NCI-H82 treated with DMSO at 0.1 percent for 48 hours (cell line): ENCODE results near the gene ATP10B.
"Not testable (repeated sequence)": the region's sequence is repeated elsewhere in the genome, so short reads cannot be mapped to it uniquely, and the experiment has no call there.

Source experiments
- DNase-seq: peaks from one replicate; lab custom pipeline; 2025; ENCODE audit not compliant: unreplicated experiment; lab: John Stamatoyannopoulos, UW

ATP10B gene

GRCh38 chr5:160757194-160757593 lies 94.8 kb downstream of the ATP10B start:
- no peak for DNase-seq

DNA sequence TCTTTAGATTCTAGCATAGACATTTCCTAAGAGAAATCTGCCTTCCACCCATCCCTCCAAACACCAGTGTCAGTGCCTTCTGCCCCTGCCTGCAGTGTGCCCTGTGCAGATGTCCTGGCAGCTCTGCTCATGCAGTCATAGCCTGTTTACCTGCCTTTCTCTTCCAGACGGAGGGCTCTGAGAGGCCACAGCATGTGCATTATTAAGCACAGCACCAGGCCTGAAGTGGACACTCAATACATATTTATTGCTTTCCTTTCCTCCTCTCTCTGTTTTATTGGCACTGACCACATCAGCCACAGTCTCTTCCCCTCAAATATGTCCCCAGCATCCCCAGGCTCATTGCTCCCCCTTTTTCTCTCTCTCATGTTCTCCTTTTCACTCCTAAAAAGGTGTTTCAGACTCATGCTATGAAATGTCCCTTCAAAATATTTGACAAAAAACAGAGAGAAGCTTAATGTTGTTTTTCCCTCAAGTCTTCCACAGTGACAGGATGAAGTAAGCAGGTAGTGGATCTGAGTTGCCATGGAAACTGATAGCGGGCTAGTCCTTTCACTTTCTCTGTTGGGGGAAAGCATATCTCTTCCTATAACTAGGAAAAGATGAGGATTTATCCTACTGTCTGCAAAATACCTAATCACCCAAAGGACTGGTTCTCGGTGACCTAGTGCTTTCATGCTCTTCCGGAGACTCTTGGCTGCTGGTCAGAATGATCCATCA lies 100.9 kb downstream of the ATP10B start:
- no peak for DNase-seq

DNA sequence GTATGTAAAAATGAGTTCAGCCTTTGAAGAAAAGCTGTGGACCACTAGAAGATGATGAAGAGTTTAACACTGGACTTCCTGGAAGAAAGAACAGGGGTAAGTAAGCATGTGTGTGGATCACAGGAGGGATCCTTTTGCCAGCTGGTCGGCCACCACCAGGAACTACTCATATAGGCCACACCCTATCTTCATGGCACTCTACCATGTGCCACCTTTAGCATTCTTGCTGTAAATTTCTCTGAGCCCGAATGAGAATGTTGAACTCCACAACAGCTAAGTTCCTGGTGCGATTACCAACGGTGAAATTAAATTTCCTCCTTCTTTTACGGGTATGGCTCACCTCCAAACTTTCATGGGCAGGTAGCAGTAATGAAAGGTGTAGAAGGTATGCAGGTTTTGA lies 102.3 kb downstream of the ATP10B start:
- DNase-seq = no peak

- no peak for DNase-seq
Observed at GRCh38 chr5:160749026-160749425, 103.0 kb downstream of the ATP10B start.

DNA sequence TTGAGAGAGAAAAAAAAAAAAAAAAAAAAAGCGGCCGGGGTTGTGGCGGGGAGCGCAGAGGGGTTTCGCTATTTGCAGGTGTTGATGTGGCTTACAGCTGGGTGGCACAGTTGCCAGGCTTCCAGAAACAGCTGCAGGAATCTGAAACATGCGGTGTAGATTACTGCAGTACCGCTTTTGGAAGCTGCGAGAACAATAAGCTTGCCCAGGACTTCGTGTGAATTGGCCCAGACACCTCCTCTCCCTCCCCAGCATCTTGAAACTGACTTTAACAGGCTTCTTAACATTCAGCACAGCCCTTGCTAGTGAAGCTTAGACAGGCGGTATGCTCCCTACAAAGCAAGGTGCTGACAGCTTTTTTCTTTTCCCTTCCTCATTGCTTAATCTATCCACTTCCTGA lies 104.0 kb downstream of the ATP10B start:
- DNase-seq = no peak

DNA sequence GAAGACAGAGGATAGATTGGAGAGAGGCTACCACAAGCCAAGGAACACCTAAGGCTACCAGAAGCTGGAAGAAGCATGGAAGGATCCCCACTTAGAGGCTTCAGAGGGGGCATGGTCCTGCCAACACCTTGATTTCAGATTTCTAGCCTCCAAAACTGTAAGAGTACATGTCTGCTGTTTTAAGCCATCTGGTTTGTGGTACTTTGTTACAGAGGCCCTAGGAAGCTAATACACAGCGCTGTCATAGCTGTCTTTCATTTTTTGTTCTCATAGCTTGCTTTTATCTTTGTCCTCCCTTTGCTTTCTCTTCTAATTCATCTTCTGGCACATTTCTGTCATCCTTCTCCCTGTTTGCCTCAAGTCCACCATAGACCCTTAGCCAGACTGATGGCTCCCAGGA lies 104.5 kb downstream of the ATP10B start:
- no peak for DNase-seq

DNA sequence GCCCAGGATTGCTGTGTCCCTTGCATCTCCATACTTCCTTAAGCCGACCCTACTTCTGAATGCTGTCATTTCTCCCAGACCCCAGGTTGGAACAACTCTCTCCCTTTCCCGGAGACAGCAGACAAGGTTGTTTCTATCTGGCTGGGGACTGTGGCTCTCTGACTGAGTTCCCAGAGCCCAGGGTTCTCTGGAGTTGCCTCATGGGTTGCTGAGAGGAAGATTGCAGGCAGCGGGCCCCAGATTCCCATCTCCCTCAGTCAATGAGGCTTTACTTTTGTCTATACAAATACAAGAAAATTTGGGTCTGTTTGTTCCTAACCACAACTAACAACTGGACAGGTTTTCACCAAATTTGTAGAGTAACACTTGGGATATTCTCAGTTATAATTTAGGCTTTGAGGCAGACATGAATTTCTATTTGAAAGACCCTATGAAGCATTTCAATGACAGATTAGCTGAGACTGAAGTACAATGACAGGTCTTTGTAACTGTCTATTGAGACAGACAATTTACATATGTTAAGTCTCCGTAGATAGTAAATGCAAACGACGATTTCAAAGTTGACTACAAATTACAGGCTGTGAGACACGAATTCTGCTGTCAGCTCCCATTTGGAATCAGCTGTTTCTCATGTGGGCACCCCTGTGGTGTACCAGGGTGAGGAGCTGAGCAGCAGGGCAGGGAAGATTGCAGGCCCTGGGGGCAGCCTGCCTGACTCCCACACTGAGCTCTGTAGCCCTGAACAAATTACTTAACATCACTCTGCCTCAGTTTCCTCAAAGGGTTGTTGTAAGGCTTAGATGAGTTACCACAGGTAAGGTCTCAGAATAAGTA lies 107.5 kb downstream of the ATP10B start:
- DNase-seq = no peak

- no peak for DNase-seq
Observed at GRCh38 chr5:160743027-160743426, 109.0 kb downstream of the ATP10B start.

DNA sequence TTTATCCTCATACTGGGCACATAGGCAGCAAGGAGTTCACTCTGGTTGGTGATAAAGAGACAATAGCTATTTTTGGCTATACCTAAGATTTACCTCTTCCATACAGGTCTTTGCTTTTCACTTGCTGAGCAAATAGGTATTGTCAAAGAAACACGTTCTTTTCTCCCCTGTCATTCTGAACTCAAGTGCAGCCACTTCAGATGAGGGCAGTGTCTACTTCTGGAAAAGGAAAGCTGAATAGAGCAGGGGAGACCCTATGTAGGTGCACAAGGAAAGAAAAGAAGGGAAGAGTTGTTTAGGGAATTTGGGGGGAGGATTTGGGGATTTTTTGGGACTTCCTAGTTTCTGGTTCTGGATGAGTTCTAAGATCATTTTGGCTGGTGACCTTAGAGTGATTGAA lies 109.6 kb downstream of the ATP10B start:
- DNase-seq = no peak

- DNase-seq = no peak
Observed at GRCh38 chr5:160727296-160727997, 124.6 kb downstream of the ATP10B start.

DNA sequence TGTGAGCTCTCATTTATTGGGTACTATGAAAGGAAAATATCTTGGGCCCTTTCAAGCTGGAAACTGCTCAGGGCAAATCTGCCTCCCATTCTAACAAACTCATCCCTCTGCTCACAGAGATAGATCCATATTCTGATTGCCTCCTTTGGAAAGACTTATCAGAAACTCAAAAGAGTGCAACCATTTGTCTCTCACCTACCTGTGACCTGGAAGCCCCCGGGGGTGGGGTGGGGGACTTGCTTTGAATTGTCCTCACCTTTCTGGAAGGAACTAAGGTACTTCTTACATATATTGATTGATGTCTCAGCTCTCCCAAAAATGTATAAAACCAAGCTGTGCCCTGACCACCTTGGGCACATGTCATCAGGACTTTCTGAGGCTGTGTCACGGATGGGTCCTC lies 125.3 kb downstream of the ATP10B start:
- DNase-seq = no peak

DNA sequence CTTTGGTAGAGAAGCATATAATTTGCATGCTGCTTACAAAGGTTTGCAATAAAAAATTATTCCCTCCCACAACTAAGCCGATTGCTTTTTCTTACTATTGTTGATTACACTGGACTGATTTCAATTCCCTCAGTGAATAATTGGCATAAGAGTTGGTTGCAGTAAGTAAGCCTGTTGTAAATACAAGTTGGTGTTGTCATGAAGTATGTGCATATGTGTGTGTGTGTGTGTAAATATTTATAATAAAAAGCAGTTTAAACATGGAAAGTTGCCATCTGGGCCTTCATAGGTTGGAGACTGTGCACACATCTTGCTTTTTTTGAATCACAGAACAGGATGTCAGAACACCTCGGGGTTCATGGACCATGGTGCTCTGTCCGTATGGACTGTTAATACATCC lies 131.2 kb downstream of the ATP10B start:
- no peak for DNase-seq

DNA sequence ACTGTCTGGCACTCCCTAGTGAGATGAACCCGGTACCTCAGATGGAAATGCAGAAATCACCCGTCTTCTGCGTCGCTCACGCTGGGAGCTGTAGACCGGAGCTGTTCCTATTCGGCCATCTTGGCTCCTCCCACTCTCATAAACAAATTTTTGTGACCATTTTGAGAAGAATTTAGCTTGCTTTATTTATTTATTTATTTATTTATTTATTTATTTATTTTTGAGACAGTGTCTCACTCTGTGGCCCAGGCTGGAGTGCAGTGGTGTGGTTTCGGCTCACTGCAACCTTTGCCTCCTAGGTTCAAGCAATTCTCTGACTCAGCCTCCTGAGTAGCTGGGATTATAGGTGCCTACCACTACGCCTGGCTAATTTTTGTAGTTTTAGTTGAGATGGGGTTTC lies 136.5 kb downstream of the ATP10B start:
- not testable (repeated sequence) for DNase-seq

DNA sequence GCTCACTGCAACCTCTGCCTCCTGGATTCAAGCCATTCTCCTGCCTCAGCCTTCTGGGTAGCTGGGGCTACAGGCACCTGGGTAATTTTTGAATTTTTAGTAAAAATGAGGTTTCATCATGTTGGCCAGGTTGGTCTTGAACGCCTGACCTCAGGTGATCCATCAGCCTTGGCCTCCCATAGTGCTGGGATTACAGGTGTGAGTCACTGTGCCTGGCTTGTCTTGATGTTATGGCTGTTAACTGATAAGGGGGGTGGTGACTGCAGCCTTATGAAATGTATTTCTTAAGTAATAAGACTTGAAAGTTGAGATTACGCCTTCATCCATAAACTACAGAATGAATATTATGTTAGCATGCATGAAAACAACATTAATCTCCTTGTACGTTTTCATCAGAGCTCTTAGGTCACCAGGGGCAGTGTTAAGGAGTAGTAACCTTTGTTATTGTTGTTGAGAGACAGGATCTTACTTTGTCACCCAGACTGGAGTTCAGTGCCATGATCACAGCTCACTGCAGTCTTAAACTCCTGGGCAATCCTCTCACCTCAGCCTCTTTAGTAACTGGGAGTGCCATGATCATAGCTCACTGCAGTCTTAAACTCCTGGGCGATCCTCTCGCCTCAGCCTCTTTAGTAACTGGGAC lies 148.3 kb downstream of the ATP10B start:
- no peak for DNase-seq

- DNase-seq = no peak
Observed at GRCh38 chr5:160702934-160703333, 149.1 kb downstream of the ATP10B start.

GRCh38 chr5:160702311-160702803 lies 149.7 kb downstream of the ATP10B start:
- no peak for DNase-seq

DNA sequence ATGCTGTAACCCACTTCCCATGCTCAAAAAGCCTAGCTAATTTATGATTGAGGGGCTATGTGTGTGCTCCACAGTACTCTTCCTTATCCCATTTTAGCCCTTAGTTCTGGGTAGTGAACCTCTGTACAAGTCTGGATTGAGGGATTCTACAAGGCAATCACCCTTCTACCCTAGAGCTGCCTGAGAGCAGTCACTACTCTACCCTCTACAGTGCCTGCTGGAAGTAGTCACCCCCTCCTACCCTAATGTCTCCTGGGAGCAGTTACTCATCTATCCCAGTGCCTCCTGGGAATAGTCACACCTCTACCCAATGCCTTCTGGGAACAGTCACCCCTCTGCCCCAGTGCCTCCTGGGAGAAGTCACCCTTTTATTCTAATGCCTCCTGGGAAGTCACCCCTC lies 150.6 kb downstream of the ATP10B start:
- DNase-seq = no peak

DNA sequence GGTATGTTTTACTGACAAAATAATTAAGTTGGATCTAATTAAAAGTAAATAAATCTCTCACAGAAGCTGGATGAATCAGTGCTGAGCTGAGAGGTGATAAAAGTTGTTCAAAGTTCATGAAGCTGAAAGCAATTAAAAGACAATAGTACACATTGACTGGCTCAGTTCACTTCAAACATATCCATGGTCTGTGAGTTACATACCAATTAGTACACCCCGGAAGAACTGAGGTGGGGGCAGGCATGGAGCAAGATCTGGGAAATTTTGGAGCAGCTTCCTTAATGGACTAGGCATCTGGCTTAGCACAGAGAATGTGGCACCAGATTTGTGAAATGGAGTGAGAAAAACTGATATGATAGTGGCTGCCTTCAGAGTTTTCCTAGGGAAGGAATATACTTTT lies 152.7 kb downstream of the ATP10B start:
- no peak for DNase-seq

DNA sequence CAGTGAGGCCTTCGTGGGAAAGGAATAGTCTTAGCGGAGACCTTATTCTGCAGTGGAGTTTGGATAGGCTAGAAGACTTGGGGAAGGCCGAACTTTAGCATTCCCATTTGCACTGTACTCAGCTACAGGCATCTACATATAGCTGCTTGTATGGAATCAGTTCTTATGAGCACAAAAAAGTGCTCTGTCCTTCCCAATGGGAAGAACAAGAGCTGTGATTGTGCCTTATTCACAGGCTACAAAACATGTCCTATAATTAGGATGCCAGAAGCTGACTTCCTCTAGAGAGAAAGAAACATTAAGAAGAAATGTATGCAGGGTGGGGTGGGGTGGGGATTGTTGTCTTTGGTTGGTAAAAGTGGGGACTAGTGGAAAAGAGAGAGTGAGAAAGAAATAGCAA lies 154.7 kb downstream of the ATP10B start:
- no peak for DNase-seq

DNA sequence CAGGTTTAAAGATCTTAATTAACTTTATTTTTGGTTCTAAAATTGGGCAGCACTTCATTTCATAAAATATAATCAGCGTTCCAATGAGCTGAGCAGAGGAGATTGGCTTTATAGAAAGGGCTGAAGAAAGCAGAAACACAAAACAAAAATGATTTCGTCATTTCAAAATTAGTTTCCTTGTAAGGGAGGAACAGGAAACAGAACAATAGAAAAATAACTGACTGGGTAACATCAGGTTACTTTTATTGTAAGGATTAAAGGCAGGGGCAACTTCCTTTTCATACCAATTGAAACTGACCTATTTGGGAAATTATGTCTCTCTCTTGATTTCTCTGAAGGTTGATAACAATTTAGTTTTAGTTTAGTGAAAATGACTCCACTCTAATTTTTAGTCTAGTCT lies 157.1 kb downstream of the ATP10B start:
- DNase-seq = no peak

DNA sequence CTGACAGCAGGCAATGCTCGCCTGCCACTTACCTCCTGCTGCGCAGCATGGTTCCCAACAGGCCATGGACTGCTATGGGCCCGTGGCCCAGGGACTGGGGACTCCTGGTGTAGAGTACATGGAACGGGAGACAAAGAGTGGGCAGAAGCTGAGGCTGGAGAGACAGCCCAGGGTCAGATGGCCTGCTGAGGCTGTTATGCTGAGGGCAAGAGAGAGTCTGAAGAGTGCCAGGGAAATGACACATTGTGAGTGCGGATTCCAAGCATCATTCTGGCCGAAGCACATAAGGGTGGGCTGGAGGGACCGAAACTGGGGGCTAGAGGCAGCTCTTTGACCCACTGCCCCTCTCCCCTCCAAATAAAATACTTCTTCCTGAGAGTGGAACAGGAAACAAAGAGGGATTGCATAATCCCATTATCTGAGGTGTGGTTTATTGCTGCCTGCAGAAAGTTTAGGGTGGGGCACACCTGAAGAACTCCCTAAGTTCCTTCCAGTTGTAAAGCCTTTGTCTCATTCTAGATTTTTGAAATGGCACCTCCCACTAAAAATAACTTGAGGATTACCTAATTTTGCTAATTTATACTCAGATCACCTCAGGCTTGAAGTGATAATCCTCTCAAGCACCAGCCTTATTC lies 158.1 kb downstream of the ATP10B start:
- no peak for DNase-seq
